ENCODE measurements around the gene CDK6. TPM values are rescaled to one million over a fixed set of nuclear protein-coding genes. Genes with fewer than 3 reads are reported as not detected.

Gene CDK6
- total and polyA plus RNA-seq, 2 of the 8 experiments (the other 6 are each of a cell fraction or from before 2014, with no cell fraction given), result 5.9 to 18.9 TPM

- Histone ChIP-seq H2BK120ac (replicated peaks; ENCODE audit: low read depth, low read length) (no peak overlapping the region), H3K4ac (replicated peaks; ENCODE audit: insufficient read length, low read depth, low read length) (no peak overlapping the region), H2BK12ac (ENCODE audit: low read depth, low read length) (no peak overlapping the region), H3K23ac (ENCODE audit: insufficient read length) (no peak overlapping the region), H3K27ac (ENCODE audit: low read depth, low read length) (no peak overlapping the region), H3K79me2 (ENCODE audit: control insufficient read depth in 1 of 2, insufficient read depth in 2 of 2, low read length in 2 of 2) (no peaks in the 10 kb centered on the region), H3K4me1 (replicated peaks in 1 of 4; ENCODE audit: control insufficient read depth in 3 of 4, insufficient read depth in 4 of 4, low read length in 3 of 4) (no peaks in the 10 kb centered on the region), H3K36me3 (ENCODE audit: control insufficient read depth in 2 of 4, insufficient read depth in 4 of 4, low read length in 3 of 4) (no peaks in the 10 kb centered on the region), H3K9ac (replicated peaks in 1 of 4; ENCODE audit: extremely low read depth in 1 of 4, low read depth in 3 of 4, low read length in 3 of 4) (no peak overlapping the region), H3K79me1 (ENCODE audit: low read depth, low read length) (no peaks in the 10 kb centered on the region), H2AK5ac (ENCODE audit: low read depth, low read length) (no peak overlapping the region), H2BK20ac (ENCODE audit: low read length) (no peak overlapping the region), H4K91ac (replicated peaks; ENCODE audit: insufficient read length, low read length) (no peak overlapping the region), H3K9me3 (ENCODE audit: insufficient read depth in 2 of 2, low read depth in 1 of 2, low read length in 1 of 2) (no peaks in the 10 kb centered on the region), H4K8ac (ENCODE audit: extremely low read depth, insufficient read depth, low read length) (no peak overlapping the region), H4K20me1 (replicated peaks in 1 of 2; ENCODE audit: control insufficient read depth in 1 of 2, insufficient read depth in 2 of 2, low read length in 2 of 2) (no peaks in the 10 kb centered on the region), H2AFZ (ENCODE audit: low read length) (no peak overlapping the region), H3K18ac (ENCODE audit: extremely low read depth, low read length) (no peak overlapping the region), H3K27me3 (replicated peaks in 1 of 4; ENCODE audit: control insufficient read depth in 3 of 4, extremely low read depth in 1 of 4, insufficient read depth in 3 of 4, low read length in 3 of 4) (no peaks in the 10 kb centered on the region), H3K4me3 (ENCODE audit: extremely low read depth in 1 of 4, insufficient read depth in 2 of 4, low read depth in 3 of 4, low read length in 4 of 4) (no peak overlapping the region), H3K56ac (replicated peaks; ENCODE audit: insufficient read length, low read depth, low read length) (no peak overlapping the region), H4K5ac (ENCODE audit: insufficient read length, low read depth, low read length) (no peak overlapping the region), H3K14ac (ENCODE audit: insufficient read length) (no peak overlapping the region), H2BK15ac (ENCODE audit: low read length) (no peak overlapping the region), H3K23me2 (ENCODE audit: low read depth, low read length) (no peaks in the 10 kb centered on the region), H2BK5ac (ENCODE audit: low read depth, low read length) (no peak overlapping the region), H3K4me2 (ENCODE audit: insufficient read depth in 1 of 2, low read depth in 2 of 2, low read length in 2 of 2) (no peak overlapping the region)
- 85% methylated on average over 1 of the region's 1 CpG; no CpG with 5 or more reads in 1 of the 2 experiments for WGBS, 2 experiments (ENCODE audit: extremely low coverage in 1 of 2, insufficient coverage in 1 of 2, insufficient read length in 1 of 2, insufficient replicate concordance in 2 of 2, low coverage in 1 of 2, low lambda C conversion rate in 2 of 2, missing lambda C conversion rate in 1 of 2)
- DNase-seq (ENCODE audit: low read depth in 1 of 2, low spot score in 2 of 2), result no peak
- no peak for FAIRE-seq
- ChIA-PET POLR2A (ENCODE audit: partially characterized antibody) (interaction anchor here (1.2 kb wide), 1 partner anchor 64 kb away, joined by 3 read pairs; no protein-coding TSS in a partner anchor), CTCF (ENCODE audit: partially characterized antibody) (interaction anchor here (1.2 to 3.8 kb wide), 3 partner anchors 11 to 259 kb away, joined by 4 to 23 read pairs (median 5); no protein-coding TSS in a partner anchor)
- TF ChIP-seq SIN3A (conservative IDR thresholded peaks at IDR 0.05 in 1 of 2, IDR thresholded peaks at IDR 0.05 in 1 of 2; ENCODE audit: low read depth in 1 of 2, low read length in 2 of 2) (no peak), PHF8 (conservative IDR thresholded peaks at IDR 0.05; ENCODE audit: low read depth, low read length) (no peak), POLR2AphosphoS5 (IDR thresholded peaks at IDR 0.05; ENCODE audit: low read depth, low read length) (no peak), POLR2A (IDR thresholded peaks at IDR 0.05; ENCODE audit: control extremely low read depth in 1 of 2, low read depth in 2 of 2, low read length in 2 of 2) (no peak), SIX5 (IDR thresholded peaks at IDR 0.05; ENCODE audit: low read depth, low read length) (no peak), RNF2 (IDR thresholded peaks at IDR 0.05; ENCODE audit: borderline replicate concordance, low read depth, low read length, missing control alignments, poor library complexity, severe bottlenecking) (no peak)
These were observed 38.2 kb upstream of the CDK6 start for GRCh38 chr7:92874567-92874966.

All from H1 (cell line).